IMR-90 (cell line): ENCODE data around the gene MPI. TPM values are rescaled to one million over a fixed set of nuclear protein-coding genes. Genes with fewer than 3 reads are reported as not detected.

ENCODE experiments used
- ATAC-seq: fragments of 200-7000 bp; cut with Tn5 transposase; 2 replicates; pipeline ENCODE4 v1.9.1; 2020; ENCODE audit warnings: low read depth, mild to moderate bottlenecking, moderate library complexity
- BruUV-seq: library from RNA; stranded (reverse); fragments of 400-500 nt; replicated peaks from 2 replicates; lab custom pipeline; 2021; lab: Mats Ljungman, UMichigan
- CTCF ChIA-PET: fragments of 300-600 bp; formaldehyde crosslinking; extraction: SDS; loops from one replicate; lab custom pipeline; 2021; ENCODE audit warnings: antibody characterized with exemption; lab: Yijun Ruan, JAX
- POLR2A ChIA-PET: fragments of 300-600 bp; sonication (Branson Sonifier 250); formaldehyde crosslinking; loops from one replicate; lab custom pipeline; 2022; ENCODE audit warnings: antibody characterized with exemption; ENCODE audit not compliant: unreplicated experiment; lab: Charles Lee
- DNase-seq: peaks from one replicate; pipeline ENCODE4 v3.0.0; 2013
- H2AFZ ChIP-seq: replicated peaks from 2 replicates; pipeline ENCODE3; 2013; ENCODE audit warnings: low read length, mild to moderate bottlenecking; ENCODE audit not compliant: poor library complexity
- H2AK5ac ChIP-seq: 2 replicates; pipeline ENCODE4 v1.6.1; 2013; ENCODE audit warnings: low read depth, low read length, inconsistent platforms
- H2AK9ac ChIP-seq: replicated peaks from 2 replicates; pipeline ENCODE3; 2013; ENCODE audit warnings: mild to moderate bottlenecking, low read depth, low read length, moderate library complexity; ENCODE audit not compliant: poor library complexity
- H2BK120ac ChIP-seq: 2 replicates; pipeline ENCODE4 v1.6.1; 2013; ENCODE audit warnings: low read depth, low read length, inconsistent platforms
- H2BK15ac ChIP-seq: 3 replicates; pipeline ENCODE4 v1.6.1; 2013; ENCODE audit warnings: low read depth, low read length, inconsistent platforms
- H2BK20ac ChIP-seq: 2 replicates; pipeline ENCODE4 v1.6.1; 2013; ENCODE audit warnings: low read depth, mild to moderate bottlenecking, inconsistent platforms, low read length, moderate library complexity
- H2BK5ac ChIP-seq: 2 replicates; pipeline ENCODE4 v1.6.1; 2013; ENCODE audit warnings: mild to moderate bottlenecking, low read depth, low read length, inconsistent platforms; ENCODE audit not compliant: poor library complexity, severe bottlenecking
- H3K14ac ChIP-seq: replicated peaks from 2 replicates; pipeline ENCODE4 v1.6.1; 2013; ENCODE audit warnings: low read depth, low read length, inconsistent platforms
- H3K18ac ChIP-seq: 2 replicates; pipeline ENCODE4 v1.6.1; 2013; ENCODE audit warnings: low read depth, low read length, control low read depth
- H3K23ac ChIP-seq: 2 replicates; pipeline ENCODE4 v1.6.1; 2013; ENCODE audit warnings: low read depth, low read length, inconsistent platforms
- H3K27ac ChIP-seq: 2 replicates; pipeline ENCODE4 v1.5.1; 2013; ENCODE audit warnings: mild to moderate bottlenecking, control low read depth, low read length; ENCODE audit not compliant: insufficient read depth
- H3K27me3 ChIP-seq: 2 replicates; pipeline ENCODE4 v1.6.1; 2013; ENCODE audit warnings: low read length; ENCODE audit not compliant: control insufficient read depth, insufficient read depth
- H3K36me3 ChIP-seq: 2 replicates; pipeline ENCODE4 v1.6.1; 2013; ENCODE audit warnings: low read length, mixed read lengths; ENCODE audit not compliant: control insufficient read depth, insufficient read depth
- H3K4ac ChIP-seq: 2 replicates; pipeline ENCODE4 v1.6.1; 2013; ENCODE audit warnings: low read depth, low read length, inconsistent platforms
- H3K4me1 ChIP-seq: 2 replicates; pipeline ENCODE4 v1.6.1; 2013; ENCODE audit warnings: low read length, mixed read lengths; ENCODE audit not compliant: control insufficient read depth, insufficient read depth
- H3K4me2 ChIP-seq: 2 replicates; pipeline ENCODE4 v1.6.1; 2013; ENCODE audit warnings: low read depth, mild to moderate bottlenecking, control low read depth, low read length, moderate library complexity
- H3K4me3 ChIP-seq: 2 replicates; pipeline ENCODE4 v1.5.1; 2013; ENCODE audit warnings: low read depth, mild to moderate bottlenecking, control low read depth, low read length, moderate library complexity; ENCODE audit not compliant: insufficient read depth
- H3K56ac ChIP-seq: 2 replicates; pipeline ENCODE4 v1.6.1; 2013; ENCODE audit warnings: low read length, inconsistent platforms; ENCODE audit not compliant: insufficient read depth; ENCODE audit errors: extremely low read depth
- H3K79me1 ChIP-seq, 2 experiments: 2 replicates each; pipeline ENCODE4 v1.6.1; 2013; ENCODE audit warnings: low read length in 2 of 2, inconsistent platforms in 1 of 2, low read depth in 1 of 2
- H3K9ac ChIP-seq: 2 replicates; pipeline ENCODE4 v1.6.1; 2013; ENCODE audit warnings: low read depth, low read length, control low read depth
- H3K9me1 ChIP-seq: 2 replicates; pipeline ENCODE4 v1.6.1; 2013; ENCODE audit warnings: low read length, inconsistent platforms; ENCODE audit not compliant: insufficient read depth
- H3K9me3 ChIP-seq: 2 replicates; pipeline ENCODE4 v1.6.1; 2013; ENCODE audit warnings: low read length; ENCODE audit not compliant: control insufficient read depth, insufficient read depth
- H4K20me1 ChIP-seq: 2 replicates; pipeline ENCODE4 v1.6.1; 2013; ENCODE audit warnings: low read length, inconsistent platforms; ENCODE audit not compliant: insufficient read depth
- H4K5ac ChIP-seq: 2 replicates; pipeline ENCODE4 v1.6.1; 2013; ENCODE audit warnings: mild to moderate bottlenecking, low read depth, low read length, control low read depth
- H4K8ac ChIP-seq, 2 experiments: 2 replicates each; pipeline ENCODE4 v1.6.1; 2013; ENCODE audit warnings: low read depth in 2 of 2, low read length in 2 of 2, control low read depth in 1 of 2, inconsistent platforms in 1 of 2
- H4K91ac ChIP-seq: 2 replicates; pipeline ENCODE4 v1.6.1; 2013; ENCODE audit warnings: low read depth, low read length, inconsistent platforms; ENCODE audit not compliant: insufficient read depth
- CHD1 ChIP-seq: IDR thresholded peaks from 2 replicates; pipeline ENCODE4 v1.6.1; 2012; ENCODE audit warnings: low read depth, low read length, improper control_type of control experiment
- POLR2A ChIP-seq: IDR thresholded peaks from 2 replicates; pipeline ENCODE4 v1.6.1; 2012; ENCODE audit warnings: mild to moderate bottlenecking, low read depth, low read length
- RFX5 ChIP-seq: IDR thresholded peaks from 2 replicates; pipeline ENCODE4 v1.8.0; 2012; ENCODE audit warnings: low read depth, mild to moderate bottlenecking, low read length, moderate library complexity
- whole genome bisulfite sequencing, 2 experiments: methylation state at CpG; one replicate each; pipeline versions ENCODE4 v1.1.5 to v1.1.7; 2013; ENCODE audit warnings: missing lambda C conversion rate in 2 of 2; ENCODE audit not compliant: insufficient read length in 1 of 2; ENCODE audit errors: extremely low coverage in 2 of 2; 5-methylcytosine and 5-hydroxymethylcytosine counted together
- dilution Hi-C: fragments of 300-500 bp; cut with HindIII; formaldehyde crosslinking; loops from one replicate; pipeline ENCODE4 v1.14.3; 2018; ENCODE audit warnings: low sequenced_read_pairs; ENCODE audit not compliant: unreplicated experiment
- in situ Hi-C: fragments of 300-500 bp; cut with MboI; formaldehyde crosslinking; loops from 3 replicates; pipeline ENCODE4 v1.14.3; 2019; ENCODE audit warnings: low sequenced_read_pairs, inconsistent platforms, mixed read lengths
- intact Hi-C: fragments of 100-400 bp; cut with micrococcal nuclease; formaldehyde crosslinking; loops from 2 replicates; pipeline ENCODE4 v1.10.0; 2022
- polyA plus RNA-seq, 3 experiments: library from polyadenylated mRNA; depleted of rRNA; stranded (reverse); fragments of >200 nt; gene quantifications; 2 replicates each; pipeline ENCODE4 v1.2.3, GENCODE V29; 2012; ENCODE audit warnings: low replicate concordance in 1 of 3
- total RNA-seq: library from RNA; depleted of rRNA; stranded (reverse); fragments of >200 nt; gene quantifications from 2 replicates; pipeline ENCODE4 v1.2.3, GENCODE V29; 2012
- TF ChIP-seq, protein P1 (sequence below): fragments of 150-350 bp; IDR thresholded peaks from 2 replicates; pipeline ENCODE4 v1.6.1; 2016; ENCODE audit warnings: low read depth, mild to moderate bottlenecking, low read length, moderate library complexity, borderline replicate concordance

MPI gene
- total and polyA plus RNA-seq, 2 of the 4 experiments (the other 2 are of a cell fraction): 80.1 to 91.8 TPM

DNA sequence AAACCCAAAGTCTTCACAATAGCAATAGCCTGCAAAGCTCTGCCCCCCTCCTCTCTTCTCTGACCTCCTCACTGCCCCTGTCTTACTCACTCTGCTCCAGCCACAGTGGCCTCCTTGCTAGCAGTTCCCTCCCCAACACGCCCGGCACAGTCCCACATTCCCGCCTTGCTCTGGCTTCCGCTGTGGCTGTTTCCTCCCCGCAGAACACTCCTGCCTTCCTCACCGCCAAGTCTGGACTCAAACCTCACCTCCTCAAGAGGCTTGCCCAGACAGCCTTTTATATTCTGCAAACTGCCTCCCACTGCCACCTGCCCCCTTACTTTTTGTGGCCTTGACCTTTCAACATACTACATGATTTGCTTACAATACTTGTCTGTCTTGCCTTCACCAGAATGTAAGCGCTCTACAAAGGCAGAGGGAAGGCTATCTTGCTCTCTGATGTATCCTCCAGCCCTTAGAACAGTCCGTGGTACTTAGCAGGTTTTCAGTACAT is 406 bp upstream of the MPI start:
- peak overlapping the region; percentile 69 for H3K9ac ChIP-seq
- peak; percentile 43 for DNase-seq
- H2AK9ac ChIP-seq: peak overlapping the region; percentile 98
- intact Hi-C loops (no loop called here), in situ Hi-C loops (no loop called here), dilution Hi-C loops (no loop called here)
- H3K4me1 ChIP-seq: peaks cover 9% of the 10 kb centered on the region
- H3K27me3 ChIP-seq: no peaks in the 10 kb centered on the region
- peaks cover 16 to 32% of the 10 kb centered on the region in 2 experiments; a peak in 3 of 4 replicates for H3K79me1 ChIP-seq
- TF ChIP-seq RFX5 (no peak), CHD1 (no peak), POLR2A (no peak)
- TF ChIP-seq, protein P1, sequence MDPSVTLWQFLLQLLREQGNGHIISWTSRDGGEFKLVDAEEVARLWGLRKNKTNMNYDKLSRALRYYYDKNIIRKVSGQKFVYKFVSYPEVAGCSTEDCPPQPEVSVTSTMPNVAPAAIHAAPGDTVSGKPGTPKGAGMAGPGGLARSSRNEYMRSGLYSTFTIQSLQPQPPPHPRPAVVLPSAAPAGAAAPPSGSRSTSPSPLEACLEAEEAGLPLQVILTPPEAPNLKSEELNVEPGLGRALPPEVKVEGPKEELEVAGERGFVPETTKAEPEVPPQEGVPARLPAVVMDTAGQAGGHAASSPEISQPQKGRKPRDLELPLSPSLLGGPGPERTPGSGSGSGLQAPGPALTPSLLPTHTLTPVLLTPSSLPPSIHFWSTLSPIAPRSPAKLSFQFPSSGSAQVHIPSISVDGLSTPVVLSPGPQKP: no peak
- H3K4ac ChIP-seq: peak overlapping the region; percentile 93
- peaks cover 16% of the 10 kb centered on the region for H3K9me1 ChIP-seq
- H2BK120ac ChIP-seq: peak overlapping the region; percentile 85; the same call in 1 of the 2 replicates
- peak overlapping the region; percentile 84 for H4K91ac ChIP-seq
- BruUV-seq: no TSS peak
- H3K9me3 ChIP-seq: no peaks in the 10 kb centered on the region
- POLR2A ChIA-PET: no interaction called here
- H4K8ac ChIP-seq: peak overlapping the region; percentile 86 to 99
- H3K4me2 ChIP-seq: peak overlapping the region; percentile 93
- H2AK5ac ChIP-seq: peak overlapping the region; percentile 18
- H2AFZ ChIP-seq: peak overlapping the region; percentile 99
- peaks cover 22% of the 10 kb centered on the region for H3K36me3 ChIP-seq
- H2BK15ac ChIP-seq: peak overlapping the region; percentile 77; the same call in 2 of the 3 replicates
- no peaks in the 10 kb centered on the region for H4K20me1 ChIP-seq
- peak overlapping the region; percentile 54 for H3K27ac ChIP-seq
- H3K18ac ChIP-seq: peak overlapping the region; percentile 30; the same call in 1 of the 2 replicates
- CTCF ChIA-PET: interaction anchor here (1.9 kb wide), 1 partner anchor 12 kb away, joined by 7 read pairs; no protein-coding TSS in a partner anchor
- H3K23ac ChIP-seq: peak overlapping the region; percentile 94
- ATAC-seq: peak; percentile 74
- 17% methylated on average over 5 of the region's 8 CpGs; no CpG with 5 or more reads in 1 of the 2 experiments for WGBS, 2 experiments
- peak overlapping the region; percentile 69 for H4K5ac ChIP-seq
- peak overlapping the region; percentile 73 for H3K4me3 ChIP-seq
- peak overlapping the region; percentile 64; the same call in 1 of the 2 replicates for H2BK20ac ChIP-seq
- peak overlapping the region; percentile 77 for H2BK5ac ChIP-seq
- peak overlapping the region; percentile 78 for H3K56ac ChIP-seq
- H3K14ac ChIP-seq: peak overlapping the region; percentile 97
